HG02642 (cell line): ENCODE results near the gene FXYD1.
A peak's percentile ranks its signal among the peaks of the same experiment; 100 is the strongest.
"Not testable (repeated sequence)": the region's sequence is repeated elsewhere in the genome, so short reads cannot be mapped to it uniquely, and the experiment has no call there.

Experiments used
- ATAC-seq: cut with Tn5 transposase; IDR thresholded peaks from one replicate; pipeline ENCODE4 v1.9.1; 2021; ENCODE audit warnings: mild to moderate bottlenecking; ENCODE audit not compliant: unreplicated experiment, poor library complexity

Gene FXYD1

DNA sequence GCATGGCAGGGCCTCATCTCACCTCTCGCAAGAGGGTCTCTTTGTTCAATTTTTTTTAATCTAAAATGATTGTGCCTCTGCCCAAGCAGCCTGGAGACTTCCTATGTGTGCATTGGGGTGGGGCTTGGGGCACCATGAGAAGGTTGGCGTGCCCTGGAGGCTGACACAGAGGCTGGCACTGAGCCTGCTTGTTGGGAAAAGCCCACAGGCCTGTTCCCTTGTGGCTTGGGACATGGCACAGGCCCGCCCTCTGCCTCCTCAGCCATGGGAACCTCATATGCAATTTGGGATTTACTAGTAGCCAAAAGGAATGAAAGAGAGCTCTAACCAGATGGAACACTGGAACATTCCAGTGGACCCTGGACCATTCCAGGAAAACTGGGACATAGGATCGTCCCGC lies 15.1 kb upstream of the FXYD1 start:
- no peak for ATAC-seq

GRCh38 chr19:35124098-35125060 lies 14.2 kb upstream of the FXYD1 start:
- peak; percentile 80 for ATAC-seq

GRCh38 chr19:35125270-35125717 lies 13.3 kb upstream of the FXYD1 start:
- no peak for ATAC-seq

- ATAC-seq: no peak
These were observed 12.6 kb upstream of the FXYD1 start for GRCh38 chr19:35125749-35126623.

DNA sequence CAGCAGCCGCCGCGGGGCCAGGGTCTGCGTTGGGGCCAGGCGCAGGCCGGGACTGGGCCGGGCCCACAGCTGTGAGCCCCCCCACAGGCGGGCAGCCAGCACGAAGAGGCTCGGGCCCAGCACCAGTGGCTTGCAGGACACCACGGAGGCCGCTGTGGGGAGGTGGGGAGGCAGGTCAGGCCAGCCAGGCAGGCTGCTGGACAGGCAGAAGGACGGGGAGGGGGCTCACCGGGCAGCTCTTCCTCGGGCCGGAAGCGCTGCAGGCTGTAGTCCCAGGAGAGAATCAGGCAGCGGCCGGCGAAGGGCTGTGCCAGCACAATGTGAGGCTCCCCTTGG lies 12.0 kb upstream of the FXYD1 start:
- no peak for ATAC-seq

GRCh38 chr19:35127871-35128270 lies 10.8 kb upstream of the FXYD1 start:
- no peak for ATAC-seq

DNA sequence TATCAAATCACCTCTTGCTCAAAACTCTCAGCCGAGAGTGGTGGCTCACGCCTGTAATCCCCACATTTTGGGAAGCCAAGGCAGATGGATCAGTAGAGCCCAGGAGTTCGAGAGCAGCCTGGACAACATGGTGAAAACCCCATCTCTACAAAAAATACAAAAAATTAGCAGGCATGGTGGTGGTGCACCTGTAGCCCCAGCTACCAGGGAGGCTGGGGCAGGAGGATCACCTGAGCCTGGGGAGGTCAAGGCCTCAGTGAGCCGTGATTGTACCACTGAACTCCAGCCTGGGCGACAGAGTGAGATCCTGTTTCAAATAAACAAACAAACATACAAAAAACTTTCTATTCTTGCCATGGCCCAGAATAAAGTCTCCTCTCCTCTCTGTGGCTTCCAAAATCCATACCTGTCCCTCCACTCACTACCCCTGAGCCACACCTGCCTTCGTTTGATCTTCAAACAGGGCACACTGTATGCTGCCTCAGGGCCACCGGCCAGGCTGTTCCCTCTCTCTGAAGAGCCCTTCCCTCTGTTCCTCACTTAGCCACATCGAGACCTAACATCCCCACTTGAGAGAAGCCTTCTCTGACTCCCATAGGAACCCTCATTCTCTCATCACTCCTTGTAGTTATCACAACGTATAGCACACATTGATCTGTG lies 10.1 kb upstream of the FXYD1 start:
- ATAC-seq: no peak

GRCh38 chr19:35129724-35130274 lies 8.8 kb upstream of the FXYD1 start:
- ATAC-seq: not testable (repeated sequence)

DNA sequence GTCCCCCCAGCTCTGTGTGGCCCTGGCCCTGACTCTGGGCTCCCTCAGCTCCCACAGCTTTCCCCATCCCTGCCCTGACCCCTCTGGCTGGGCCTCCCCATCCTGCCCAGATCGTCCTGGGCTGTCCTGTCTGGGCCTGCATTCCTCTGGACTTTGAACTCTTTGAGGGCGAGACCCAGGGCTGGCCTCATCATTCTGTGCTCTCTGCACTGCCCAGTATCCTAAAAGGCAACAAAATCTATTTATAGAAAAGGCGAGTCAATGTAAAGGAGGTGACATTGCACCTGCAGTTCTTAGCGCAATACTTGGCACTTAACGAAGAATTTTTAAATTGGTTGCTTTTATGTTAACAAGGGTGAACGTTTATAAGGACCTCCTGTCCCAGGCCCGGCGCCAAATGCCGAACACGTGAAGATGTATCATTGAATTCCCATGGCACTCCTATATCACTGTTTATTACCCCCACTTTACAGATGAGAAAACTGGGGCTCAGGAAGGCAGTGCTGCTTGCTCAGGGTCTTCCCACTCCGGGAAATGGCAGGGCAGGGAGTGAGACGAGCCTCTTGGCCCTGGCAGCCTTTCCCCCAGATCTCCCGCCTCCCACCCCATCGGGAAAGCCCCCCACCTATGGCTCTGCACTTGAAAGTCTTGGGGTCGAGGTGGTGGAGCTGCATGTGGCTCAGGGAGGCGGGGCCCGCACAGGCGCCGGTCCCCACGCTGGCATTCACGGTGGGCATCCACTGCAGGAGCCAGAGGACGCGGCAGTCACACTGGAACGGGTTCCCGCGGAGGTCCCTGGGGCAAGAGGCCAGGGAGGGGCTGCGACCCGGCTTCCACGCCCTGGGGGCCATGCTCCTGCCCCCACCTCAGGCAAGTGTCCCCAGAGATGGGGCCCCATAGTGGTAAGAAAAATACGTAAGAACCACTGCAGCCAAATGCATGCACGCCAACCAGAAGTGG lies 7.6 kb upstream of the FXYD1 start:
- ATAC-seq: no peak

GRCh38 chr19:35132254-35132653 lies 6.4 kb upstream of the FXYD1 start:
- no peak for ATAC-seq

DNA sequence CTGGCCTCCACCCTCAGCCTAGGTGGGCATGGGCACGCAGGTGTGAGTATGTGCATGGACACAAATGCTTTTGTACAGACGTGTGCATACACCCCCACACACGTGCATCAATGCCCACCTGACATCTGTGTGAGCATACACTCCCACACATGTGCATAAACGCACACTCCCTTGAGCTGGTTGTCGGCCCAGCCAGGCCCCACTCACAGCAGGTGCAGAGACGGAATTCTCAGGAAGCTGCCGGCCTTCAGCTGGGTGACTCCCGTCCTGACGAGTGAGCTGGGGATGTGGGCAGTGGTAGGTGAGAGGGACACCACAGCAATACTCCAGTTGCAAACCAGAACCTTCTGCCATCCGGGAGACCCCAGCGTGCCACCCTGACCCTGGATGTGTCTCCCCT lies 4.8 kb upstream of the FXYD1 start:
- ATAC-seq: no peak

DNA sequence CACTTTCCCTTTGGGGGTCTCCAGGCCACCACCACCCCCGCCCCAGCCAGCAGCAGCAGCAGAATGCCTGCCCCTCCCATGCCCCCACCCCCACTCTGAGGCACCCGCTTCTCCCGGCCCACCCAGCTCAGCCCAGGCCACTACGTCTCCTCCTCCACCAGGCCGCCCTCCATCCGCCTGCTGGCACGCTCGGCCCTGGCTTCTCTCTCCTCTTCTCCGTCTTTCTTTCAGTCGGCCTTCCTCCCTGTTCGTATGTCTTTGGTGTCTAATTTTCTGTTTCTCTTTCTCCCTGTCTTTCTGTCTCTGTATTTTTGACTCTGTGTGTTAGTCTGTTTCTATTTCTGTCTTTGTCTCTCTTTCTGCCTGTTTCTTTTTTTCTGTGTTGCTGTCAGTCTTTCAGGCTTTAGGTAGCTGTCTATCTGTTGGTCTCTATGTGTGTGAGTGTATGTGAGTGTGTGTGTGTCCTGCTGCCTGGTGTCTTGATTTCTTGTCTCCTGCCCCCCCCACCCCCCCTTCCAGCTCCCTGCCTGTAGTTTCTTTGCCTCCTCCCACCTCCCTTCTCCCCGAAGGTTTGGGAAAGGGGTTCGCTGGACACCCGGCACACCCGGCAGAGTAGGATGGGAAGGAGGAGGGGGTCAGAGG lies 3.9 kb upstream of the FXYD1 start, which contains the start of gene LGI4:
Gene LGI4, minus strand, starts transcription at position 459 of the 642 bp plus-strand sequence. Its CDS starts 379 bp downstream, at position 80.
- no peak for ATAC-seq

- peak; percentile 53 for ATAC-seq
These were observed 3.2 kb upstream of the FXYD1 start for GRCh38 chr19:35135389-35135909.

GRCh38 chr19:35136231-35136630 lies 2.4 kb upstream of the FXYD1 start:
- no peak for ATAC-seq

GRCh38 chr19:35136977-35137702 lies 1.5 kb upstream of the FXYD1 start:
- no peak for ATAC-seq

GRCh38 chr19:35140207-35140961 lies 1.8 kb downstream of the FXYD1 start:
- ATAC-seq: no peak
